ENCODE measurements around the gene TMED6.
"Not testable (repeated sequence)": the region's sequence is repeated elsewhere in the genome, so short reads cannot be mapped to it uniquely, and the experiment has no call there.

TMED6 gene

GRCh38 chr16:69298261-69298660, 53.3 kb downstream of the TMED6 start:
- H3K27ac ChIP-seq = no peak overlapping the region

GRCh38 chr16:69296771-69297170, 54.8 kb downstream of the TMED6 start:
- H3K27ac ChIP-seq = not testable (repeated sequence)

More at GRCh38 chr16:69298261-69298660, 53.3 kb downstream of the TMED6 start:
- no peak for TF ChIP-seq ZFX (IDR thresholded peaks at IDR 0.05; ENCODE audit: borderline replicate concordance)
- TF ChIP-seq, protein P1, sequence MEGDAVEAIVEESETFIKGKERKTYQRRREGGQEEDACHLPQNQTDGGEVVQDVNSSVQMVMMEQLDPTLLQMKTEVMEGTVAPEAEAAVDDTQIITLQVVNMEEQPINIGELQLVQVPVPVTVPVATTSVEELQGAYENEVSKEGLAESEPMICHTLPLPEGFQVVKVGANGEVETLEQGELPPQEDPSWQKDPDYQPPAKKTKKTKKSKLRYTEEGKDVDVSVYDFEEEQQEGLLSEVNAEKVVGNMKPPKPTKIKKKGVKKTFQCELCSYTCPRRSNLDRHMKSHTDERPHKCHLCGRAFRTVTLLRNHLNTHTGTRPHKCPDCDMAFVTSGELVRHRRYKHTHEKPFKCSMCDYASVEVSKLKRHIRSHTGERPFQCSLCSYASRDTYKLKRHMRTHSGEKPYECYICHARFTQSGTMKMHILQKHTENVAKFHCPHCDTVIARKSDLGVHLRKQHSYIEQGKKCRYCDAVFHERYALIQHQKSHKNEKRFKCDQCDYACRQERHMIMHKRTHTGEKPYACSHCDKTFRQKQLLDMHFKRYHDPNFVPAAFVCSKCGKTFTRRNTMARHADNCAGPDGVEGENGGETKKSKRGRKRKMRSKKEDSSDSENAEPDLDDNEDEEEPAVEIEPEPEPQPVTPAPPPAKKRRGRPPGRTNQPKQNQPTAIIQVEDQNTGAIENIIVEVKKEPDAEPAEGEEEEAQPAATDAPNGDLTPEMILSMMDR (IDR thresholded peaks at IDR 0.05) = no peak

GRCh38 chr16:69294051-69294450, 57.5 kb downstream of the TMED6 start:
- no peak for TF ChIP-seq ZFX (IDR thresholded peaks at IDR 0.05; ENCODE audit: borderline replicate concordance)
- TF ChIP-seq, protein P1 (IDR thresholded peaks at IDR 0.05) = no peak
- H3K27ac ChIP-seq = no peak overlapping the region

DNA sequence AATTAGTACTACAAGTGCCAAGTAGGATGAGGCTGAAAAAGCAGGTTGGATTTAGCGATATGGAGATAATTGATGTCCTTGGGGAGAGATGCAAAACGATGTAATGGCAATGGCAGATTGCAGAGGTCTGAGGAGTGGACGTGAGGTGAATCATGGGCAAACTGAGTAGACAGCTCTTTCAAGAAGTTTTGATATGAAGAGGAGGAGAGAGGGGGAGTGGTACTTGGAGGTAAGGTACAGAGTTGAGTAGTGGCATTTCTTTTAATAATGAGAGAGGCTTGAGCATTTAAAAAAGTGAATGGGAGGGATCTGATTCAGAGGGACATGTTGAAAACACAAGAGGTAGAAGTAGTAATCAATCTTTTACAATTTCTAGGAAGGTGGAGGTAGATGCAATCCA, 58.2 kb downstream of the TMED6 start:
- no peak for TF ChIP-seq ZFX (IDR thresholded peaks at IDR 0.05; ENCODE audit: borderline replicate concordance)
- TF ChIP-seq, protein P1 (IDR thresholded peaks at IDR 0.05) = no peak
- no peak overlapping the region for H3K27ac ChIP-seq

Measured in 22Rv1 (cell line).